Measurements from ENCODE around the gene ADCK1.

DNA sequence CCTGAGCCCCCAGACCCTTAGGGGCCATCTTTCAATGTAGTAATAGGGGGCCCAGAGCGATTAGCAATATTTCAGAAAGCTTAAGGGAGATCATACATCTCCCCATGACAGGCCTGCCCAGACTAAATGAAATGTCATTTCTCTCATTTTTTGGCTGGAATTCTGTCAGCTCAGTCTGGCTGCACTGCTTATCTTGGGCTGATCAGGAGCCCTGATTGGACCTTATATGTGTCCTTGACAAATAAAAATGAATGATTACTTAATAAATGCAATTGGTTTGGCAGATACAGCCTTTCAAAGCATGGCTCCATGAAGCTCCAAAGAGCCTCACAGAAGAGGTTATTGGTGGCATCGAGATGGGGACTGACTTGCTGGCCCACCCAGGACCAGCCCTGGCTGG, 121.9 kb downstream of the ADCK1 start:
- TF ChIP-seq, protein P1, sequence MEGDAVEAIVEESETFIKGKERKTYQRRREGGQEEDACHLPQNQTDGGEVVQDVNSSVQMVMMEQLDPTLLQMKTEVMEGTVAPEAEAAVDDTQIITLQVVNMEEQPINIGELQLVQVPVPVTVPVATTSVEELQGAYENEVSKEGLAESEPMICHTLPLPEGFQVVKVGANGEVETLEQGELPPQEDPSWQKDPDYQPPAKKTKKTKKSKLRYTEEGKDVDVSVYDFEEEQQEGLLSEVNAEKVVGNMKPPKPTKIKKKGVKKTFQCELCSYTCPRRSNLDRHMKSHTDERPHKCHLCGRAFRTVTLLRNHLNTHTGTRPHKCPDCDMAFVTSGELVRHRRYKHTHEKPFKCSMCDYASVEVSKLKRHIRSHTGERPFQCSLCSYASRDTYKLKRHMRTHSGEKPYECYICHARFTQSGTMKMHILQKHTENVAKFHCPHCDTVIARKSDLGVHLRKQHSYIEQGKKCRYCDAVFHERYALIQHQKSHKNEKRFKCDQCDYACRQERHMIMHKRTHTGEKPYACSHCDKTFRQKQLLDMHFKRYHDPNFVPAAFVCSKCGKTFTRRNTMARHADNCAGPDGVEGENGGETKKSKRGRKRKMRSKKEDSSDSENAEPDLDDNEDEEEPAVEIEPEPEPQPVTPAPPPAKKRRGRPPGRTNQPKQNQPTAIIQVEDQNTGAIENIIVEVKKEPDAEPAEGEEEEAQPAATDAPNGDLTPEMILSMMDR (conservative IDR thresholded peaks at IDR 0.05), result no peak
- no peak for TF ChIP-seq EZH2 (IDR thresholded peaks at IDR 0.05; ENCODE audit: low read depth)

Measured in PC-9 (cell line).